Endothelial cell (in vitro differentiated cells): ENCODE results near the gene UPF3B. TPM values are rescaled to one million over a fixed set of nuclear protein-coding genes. Genes with fewer than 3 reads are reported as not detected.
"Not testable (repeated sequence)": the region's sequence is repeated elsewhere in the genome, so short reads cannot be mapped to it uniquely, and the experiment has no call there.

Experiments used
- DNase-seq: peaks from one replicate; pipeline ENCODE4 v3.0.0; 2021; ENCODE audit warnings: low spot score
- H3K27ac Mint-ChIP-seq: one replicate; pipeline ENCODE4 v1.8.0; 2021; ENCODE audit warnings: mixed read lengths, inconsistent platforms; ENCODE audit not compliant: unreplicated experiment
- H3K27me3 Mint-ChIP-seq: one replicate; pipeline ENCODE4 v1.8.0; 2021; ENCODE audit warnings: mild to moderate bottlenecking, moderate library complexity, mixed read lengths, inconsistent platforms; ENCODE audit not compliant: unreplicated experiment
- H3K36me3 Mint-ChIP-seq: one replicate; pipeline ENCODE4 v1.8.0; 2021; ENCODE audit warnings: mild to moderate bottlenecking, low read depth, mixed read lengths, inconsistent platforms; ENCODE audit not compliant: unreplicated experiment
- H3K4me1 Mint-ChIP-seq: one replicate; pipeline ENCODE4 v1.8.0; 2021; ENCODE audit warnings: mild to moderate bottlenecking, mixed read lengths, inconsistent platforms; ENCODE audit not compliant: unreplicated experiment
- H3K4me3 Mint-ChIP-seq: one replicate; pipeline ENCODE4 v1.8.0; 2021; ENCODE audit warnings: mild to moderate bottlenecking, mixed read lengths, inconsistent platforms; ENCODE audit not compliant: unreplicated experiment
- H3K9me3 Mint-ChIP-seq: one replicate; pipeline ENCODE4 v1.8.0; 2021; ENCODE audit warnings: mixed read lengths, inconsistent platforms; ENCODE audit not compliant: unreplicated experiment
- total RNA-seq: library from RNA; stranded (reverse); fragmentation: NEBNext Ultra II Directional; extraction: Animal tissue kit (Norgen Biotek cat#: 25700); gene quantifications from one replicate; pipeline ENCODE4 v1.2.1, GENCODE V29; 2021; ENCODE audit not compliant: unreplicated experiment
- TF ChIP-seq, protein P1 (sequence below): fragments of 200-600 bp; sonication (generic); IDR thresholded peaks from one replicate; pipeline ENCODE4 v1.5.0; 2021; ENCODE audit warnings: antibody characterized with exemption; ENCODE audit not compliant: unreplicated experiment

UPF3B gene
- total RNA-seq, 1 donor from 2014 or later: 11.8 TPM

DNA sequence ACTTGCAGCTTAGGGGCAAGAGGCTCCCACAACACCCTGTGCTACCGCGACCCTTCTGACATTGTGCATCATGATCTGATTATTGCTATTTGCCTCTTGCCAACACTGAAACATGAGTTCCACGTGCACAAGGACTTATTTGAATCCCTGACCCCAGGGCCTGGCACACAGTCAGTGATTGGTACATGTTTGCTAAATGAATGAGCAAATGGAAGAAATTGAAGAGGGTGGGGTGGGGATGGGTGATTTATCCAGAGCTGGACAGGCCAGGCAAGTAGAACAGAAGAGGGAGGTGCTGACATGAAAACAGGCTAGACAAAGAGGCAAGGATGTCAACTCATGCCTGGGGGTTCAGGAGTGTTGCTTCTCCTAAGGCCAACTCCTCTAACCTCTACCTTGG lies 36.5 kb downstream of the UPF3B start:
- TF ChIP-seq, protein P1, sequence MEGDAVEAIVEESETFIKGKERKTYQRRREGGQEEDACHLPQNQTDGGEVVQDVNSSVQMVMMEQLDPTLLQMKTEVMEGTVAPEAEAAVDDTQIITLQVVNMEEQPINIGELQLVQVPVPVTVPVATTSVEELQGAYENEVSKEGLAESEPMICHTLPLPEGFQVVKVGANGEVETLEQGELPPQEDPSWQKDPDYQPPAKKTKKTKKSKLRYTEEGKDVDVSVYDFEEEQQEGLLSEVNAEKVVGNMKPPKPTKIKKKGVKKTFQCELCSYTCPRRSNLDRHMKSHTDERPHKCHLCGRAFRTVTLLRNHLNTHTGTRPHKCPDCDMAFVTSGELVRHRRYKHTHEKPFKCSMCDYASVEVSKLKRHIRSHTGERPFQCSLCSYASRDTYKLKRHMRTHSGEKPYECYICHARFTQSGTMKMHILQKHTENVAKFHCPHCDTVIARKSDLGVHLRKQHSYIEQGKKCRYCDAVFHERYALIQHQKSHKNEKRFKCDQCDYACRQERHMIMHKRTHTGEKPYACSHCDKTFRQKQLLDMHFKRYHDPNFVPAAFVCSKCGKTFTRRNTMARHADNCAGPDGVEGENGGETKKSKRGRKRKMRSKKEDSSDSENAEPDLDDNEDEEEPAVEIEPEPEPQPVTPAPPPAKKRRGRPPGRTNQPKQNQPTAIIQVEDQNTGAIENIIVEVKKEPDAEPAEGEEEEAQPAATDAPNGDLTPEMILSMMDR: no peak
- Mint-ChIP-seq H3K4me1 (no peaks in the 10 kb centered on the region), H3K4me3 (no peak overlapping the region), H3K27ac (no peak overlapping the region), H3K27me3 (no peaks in the 10 kb centered on the region), H3K9me3 (no peaks in the 10 kb centered on the region), H3K36me3 (no peaks in the 10 kb centered on the region)
- no peak for DNase-seq

DNA sequence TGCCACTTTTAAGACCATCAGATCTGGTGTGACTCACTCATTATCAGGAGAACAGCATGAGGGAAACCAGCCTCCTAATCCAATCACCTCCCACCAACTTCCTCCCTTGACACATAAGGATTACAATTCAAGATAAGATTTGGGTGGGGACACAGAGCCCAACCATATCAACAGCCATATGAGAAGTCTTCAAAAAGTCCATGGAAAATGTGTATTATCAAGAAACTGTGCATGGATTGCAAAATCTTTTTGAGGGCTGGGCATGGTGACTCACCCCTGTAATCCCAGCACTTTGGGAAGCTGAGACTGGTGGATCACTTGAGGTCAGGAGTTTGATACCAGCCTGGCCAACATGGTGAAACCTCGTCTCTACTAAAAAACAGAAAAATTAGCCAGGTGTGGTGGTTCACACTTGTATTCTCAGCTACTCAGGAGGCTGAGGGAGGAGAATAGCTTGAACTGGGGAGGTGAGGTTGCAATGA lies 43.5 kb downstream of the UPF3B start:
- TF ChIP-seq, protein P1: no peak
- Mint-ChIP-seq H3K27me3 (no peaks in the 10 kb centered on the region), H3K9me3 (no peaks in the 10 kb centered on the region), H3K27ac (no peak overlapping the region), H3K4me1 (no peaks in the 10 kb centered on the region), H3K4me3 (no peak overlapping the region), H3K36me3 (no peaks in the 10 kb centered on the region)
- DNase-seq: no peak

DNA sequence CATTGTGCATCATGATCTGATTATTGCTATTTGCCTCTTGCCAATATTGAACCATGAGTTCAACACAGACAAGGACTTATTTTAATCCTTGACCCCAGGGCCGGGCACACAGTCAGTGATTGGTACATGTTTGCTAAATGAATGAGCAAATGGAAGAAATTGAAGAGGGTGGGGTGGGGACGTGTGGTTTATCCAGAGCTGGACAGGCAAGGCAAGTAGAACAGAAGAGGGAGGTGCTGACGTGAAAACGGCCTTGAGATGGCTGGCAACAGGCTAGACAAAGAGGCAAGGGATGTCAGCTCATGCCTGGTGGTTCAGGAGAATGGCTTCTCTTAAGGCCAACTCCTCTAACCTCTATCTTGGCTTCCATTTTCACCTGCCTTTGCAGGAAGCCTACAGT lies 44.3 kb downstream of the UPF3B start:
- DNase-seq, H3K9me3 Mint-ChIP-seq, H3K27ac Mint-ChIP-seq, H3K36me3 Mint-ChIP-seq, H3K4me1 Mint-ChIP-seq, H3K4me3 Mint-ChIP-seq, H3K27me3 Mint-ChIP-seq: not testable (repeated sequence)

DNA sequence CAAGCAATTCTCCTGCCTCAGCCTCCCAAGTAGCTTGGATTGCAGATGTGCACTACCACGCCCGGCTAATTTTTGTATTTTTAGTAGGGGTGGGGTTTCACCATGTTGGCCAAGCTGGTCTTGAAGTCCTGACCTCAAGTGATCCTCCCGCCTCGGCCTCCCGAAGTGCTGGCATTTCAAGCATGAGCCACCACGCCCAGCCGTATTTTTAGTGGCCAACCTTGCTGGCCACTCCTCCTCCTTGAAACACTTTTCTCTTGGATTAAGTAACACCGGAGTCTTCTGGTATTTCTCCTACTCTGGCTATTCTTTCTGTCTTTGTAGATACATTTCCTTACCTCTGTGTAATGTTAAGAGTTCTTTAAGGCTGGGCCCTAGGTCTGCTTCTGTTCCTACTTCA lies 50.2 kb downstream of the UPF3B start:
- TF ChIP-seq, protein P1: no peak
- H3K4me3 Mint-ChIP-seq: no peak overlapping the region
- no peaks in the 10 kb centered on the region for H3K4me1 Mint-ChIP-seq
- H3K9me3 Mint-ChIP-seq: no peaks in the 10 kb centered on the region
- no peaks in the 10 kb centered on the region for H3K27me3 Mint-ChIP-seq
- H3K27ac Mint-ChIP-seq: no peak overlapping the region
- no peaks in the 10 kb centered on the region for H3K36me3 Mint-ChIP-seq
- no peak for DNase-seq

DNA sequence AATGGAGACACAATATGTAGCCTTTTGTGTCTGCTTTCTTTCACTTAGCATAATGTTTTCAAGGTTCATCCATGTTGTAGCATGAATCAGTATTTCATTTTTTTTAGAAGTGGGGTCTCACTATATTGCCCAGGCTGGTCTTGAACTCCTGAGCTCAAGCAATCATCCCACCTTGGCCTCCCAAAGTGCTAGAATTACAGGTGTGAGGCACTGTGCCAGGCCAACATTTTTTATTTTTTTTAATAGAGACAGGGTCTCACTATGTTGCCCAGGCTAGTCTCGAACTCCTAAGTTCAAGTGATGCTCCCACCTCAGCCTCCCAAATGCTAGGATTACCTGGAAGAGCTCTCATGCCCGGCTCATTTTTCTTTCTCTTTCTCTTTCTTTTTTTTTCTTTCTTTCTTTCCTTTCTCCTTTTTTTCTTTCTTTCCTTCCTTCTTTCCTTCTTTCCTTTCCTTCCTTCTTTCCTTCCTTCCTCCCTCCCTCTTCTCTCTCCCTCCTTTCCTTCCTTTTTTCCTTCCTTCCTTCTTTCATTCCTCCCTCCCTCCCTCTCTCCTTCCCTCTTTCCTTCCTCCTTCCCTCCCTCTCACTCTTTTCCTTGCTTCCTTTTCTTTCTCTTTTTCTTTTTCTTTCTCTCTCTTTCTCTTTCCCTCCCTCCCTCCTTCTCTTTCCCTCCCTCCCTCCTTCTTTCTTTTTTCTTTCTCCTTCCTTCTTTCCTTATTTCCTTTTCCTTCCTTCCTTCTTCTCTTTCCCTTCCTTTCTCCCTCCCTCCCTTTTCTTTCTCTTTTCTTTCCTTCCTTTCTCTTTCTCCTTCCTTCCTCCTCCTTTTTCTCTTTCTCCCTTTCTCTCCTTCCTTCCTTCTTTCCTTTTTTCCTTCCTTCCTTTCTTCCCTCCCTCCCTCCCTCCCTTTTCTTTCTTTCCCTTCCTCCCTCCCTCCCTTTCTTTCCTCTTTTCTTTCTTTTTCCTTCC lies 51.2 kb downstream of the UPF3B start:
- no peak for DNase-seq
- Mint-ChIP-seq H3K4me1 (no peaks in the 10 kb centered on the region), H3K9me3 (no peaks in the 10 kb centered on the region), H3K27me3 (no peaks in the 10 kb centered on the region), H3K36me3 (no peaks in the 10 kb centered on the region), H3K4me3 (no peak overlapping the region), H3K27ac (no peak overlapping the region)
- TF ChIP-seq, protein P1: no peak
